ENCODE measurements around the gene SRPK2.
"Not testable (repeated sequence)": the region's sequence is repeated elsewhere in the genome, so short reads cannot be mapped to it uniquely, and the experiment has no call there.

The SRPK2 gene

GRCh38 chr7:105267244-105267643 lies 121.5 kb downstream of the SRPK2 start:
- no peak for DNase-seq (ENCODE audit: low read depth in 2 of 2)

- no peak for DNase-seq (ENCODE audit: low read depth in 2 of 2)
These were observed 124.0 kb downstream of the SRPK2 start for GRCh38 chr7:105264707-105265106.

- DNase-seq (ENCODE audit: low read depth in 2 of 2) = no peak
These were observed 127.0 kb downstream of the SRPK2 start for GRCh38 chr7:105261689-105262088.

GRCh38 chr7:105260201-105260871 lies 128.4 kb downstream of the SRPK2 start:
- DNase-seq (ENCODE audit: low read depth in 2 of 2) = not testable (repeated sequence)

GRCh38 chr7:105258919-105259318 lies 129.8 kb downstream of the SRPK2 start:
- not testable (repeated sequence) for DNase-seq (ENCODE audit: low read depth in 2 of 2)

GRCh38 chr7:105257338-105257737 lies 131.4 kb downstream of the SRPK2 start:
- DNase-seq (ENCODE audit: low read depth in 2 of 2) = no peak

- no peak for DNase-seq (ENCODE audit: low read depth in 2 of 2)
These were observed 131.9 kb downstream of the SRPK2 start for GRCh38 chr7:105256761-105257231.

- no peak for DNase-seq (ENCODE audit: low read depth in 2 of 2)
These were observed 138.0 kb downstream of the SRPK2 start for GRCh38 chr7:105250706-105251105.

GRCh38 chr7:105250239-105250638 lies 138.5 kb downstream of the SRPK2 start:
- DNase-seq (ENCODE audit: low read depth in 2 of 2) = no peak

- DNase-seq (ENCODE audit: low read depth in 2 of 2) = no peak
These were observed 139.5 kb downstream of the SRPK2 start for GRCh38 chr7:105249216-105249615.

GRCh38 chr7:105246679-105247078 lies 142.0 kb downstream of the SRPK2 start:
- no peak for DNase-seq (ENCODE audit: low read depth in 2 of 2)

- no peak for DNase-seq (ENCODE audit: low read depth in 2 of 2)
These were observed 142.5 kb downstream of the SRPK2 start for GRCh38 chr7:105246256-105246655.

- no peak for DNase-seq (ENCODE audit: low read depth in 2 of 2)
These were observed 143.2 kb downstream of the SRPK2 start for GRCh38 chr7:105245398-105246114.

GRCh38 chr7:105244594-105244993 lies 144.1 kb downstream of the SRPK2 start:
- DNase-seq (ENCODE audit: low read depth in 2 of 2) = no peak

GRCh38 chr7:105241198-105241597 lies 147.5 kb downstream of the SRPK2 start:
- no peak for DNase-seq (ENCODE audit: low read depth in 2 of 2)

- DNase-seq (ENCODE audit: low read depth in 2 of 2) = no peak
These were observed 150.4 kb downstream of the SRPK2 start for GRCh38 chr7:105238198-105238765.

- DNase-seq (ENCODE audit: low read depth in 2 of 2) = no peak
These were observed 153.8 kb downstream of the SRPK2 start for GRCh38 chr7:105234886-105235285.

GRCh38 chr7:105232829-105233291 lies 155.9 kb downstream of the SRPK2 start:
- not testable (repeated sequence) for DNase-seq (ENCODE audit: low read depth in 2 of 2)

- no peak for DNase-seq (ENCODE audit: low read depth in 2 of 2)
These were observed 158.2 kb downstream of the SRPK2 start for GRCh38 chr7:105230486-105230885.

GRCh38 chr7:105229641-105230040 lies 159.1 kb downstream of the SRPK2 start:
- DNase-seq (ENCODE audit: low read depth in 2 of 2) = no peak

- DNase-seq (ENCODE audit: low read depth in 2 of 2) = no peak
These were observed 160.2 kb downstream of the SRPK2 start for GRCh38 chr7:105228555-105228954.

GRCh38 chr7:105227391-105227790 lies 161.3 kb downstream of the SRPK2 start:
- no peak for DNase-seq (ENCODE audit: low read depth in 2 of 2)
